LNCAP (cell line): ENCODE data around the gene IMPDH2.

Source experiments
- CTCF ChIP-seq: fragments of 450-650 bp; IDR thresholded peaks from 2 replicates; pipeline ENCODE4 v1.5.1; 2017; ENCODE audit warnings: mild to moderate bottlenecking

IMPDH2 gene

GRCh38 chr3:48980295-48980694 lies 48.9 kb downstream of the IMPDH2 start:
- TF ChIP-seq CTCF: no peak

GRCh38 chr3:48979451-48979850 lies 49.7 kb downstream of the IMPDH2 start:
- no peak for TF ChIP-seq CTCF
